Midbrain (tissue), 1 donor: ENCODE measurements around the gene WBP4.
A peak's percentile ranks its signal among the peaks of the same experiment; 100 is the strongest.

Experiments
- DNase-seq: peaks from one replicate; lab custom pipeline; 2025; lab: John Stamatoyannopoulos, UW

Gene WBP4

GRCh38 chr13:41048640-41049039 is 12.7 kb upstream of the WBP4 start:
- DNase-seq, result no peak

GRCh38 chr13:41049480-41050440 is 11.5 kb upstream of the WBP4 start:
- DNase-seq, result no peak

GRCh38 chr13:41052441-41052840 is 8.9 kb upstream of the WBP4 start:
- DNase-seq, result no peak

DNA sequence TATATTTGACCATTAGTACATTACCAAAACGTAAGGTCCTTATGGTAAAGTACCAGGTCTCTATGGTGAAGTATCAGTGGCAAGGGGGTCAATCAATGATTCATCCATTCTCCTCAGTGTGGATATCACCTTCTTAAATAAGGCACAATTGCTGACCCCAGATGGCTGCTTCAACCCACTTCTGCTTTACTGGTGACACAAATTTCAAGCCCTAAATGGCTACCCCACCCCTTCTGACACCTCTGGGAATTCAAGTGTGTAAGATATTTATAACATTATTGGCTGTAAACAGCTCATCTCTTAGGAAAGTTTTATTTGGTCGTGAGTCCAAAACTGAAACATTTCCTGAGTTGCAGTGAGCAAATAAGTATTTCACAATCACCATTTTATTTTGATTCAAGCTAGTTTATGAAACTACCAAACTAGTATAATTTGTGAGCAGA is 7.9 kb upstream of the WBP4 start:
- DNase-seq, result no peak

GRCh38 chr13:41054212-41054877 is 7.0 kb upstream of the WBP4 start:
- DNase-seq, result peak; percentile 39

GRCh38 chr13:41054919-41055619 is 6.2 kb upstream of the WBP4 start:
- no peak for DNase-seq

DNA sequence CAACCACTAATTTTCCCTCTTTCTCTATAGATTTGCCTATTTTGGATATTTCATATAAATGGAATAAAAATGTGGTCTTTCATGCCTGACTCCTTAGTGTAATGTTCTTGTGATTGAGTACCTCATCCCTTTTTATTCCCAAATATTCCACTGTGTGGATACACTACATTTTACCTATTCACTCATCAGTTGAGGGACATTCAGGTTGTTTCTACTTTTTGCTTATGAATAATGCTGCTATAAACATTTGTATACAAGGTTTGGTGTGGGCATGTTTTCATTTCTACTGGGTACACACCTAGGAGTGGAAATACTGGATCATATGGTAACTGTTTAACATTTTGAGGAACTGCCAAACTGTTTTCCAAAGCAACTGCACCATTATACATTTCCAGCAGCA is 5.1 kb upstream of the WBP4 start:
- no peak for DNase-seq

DNA sequence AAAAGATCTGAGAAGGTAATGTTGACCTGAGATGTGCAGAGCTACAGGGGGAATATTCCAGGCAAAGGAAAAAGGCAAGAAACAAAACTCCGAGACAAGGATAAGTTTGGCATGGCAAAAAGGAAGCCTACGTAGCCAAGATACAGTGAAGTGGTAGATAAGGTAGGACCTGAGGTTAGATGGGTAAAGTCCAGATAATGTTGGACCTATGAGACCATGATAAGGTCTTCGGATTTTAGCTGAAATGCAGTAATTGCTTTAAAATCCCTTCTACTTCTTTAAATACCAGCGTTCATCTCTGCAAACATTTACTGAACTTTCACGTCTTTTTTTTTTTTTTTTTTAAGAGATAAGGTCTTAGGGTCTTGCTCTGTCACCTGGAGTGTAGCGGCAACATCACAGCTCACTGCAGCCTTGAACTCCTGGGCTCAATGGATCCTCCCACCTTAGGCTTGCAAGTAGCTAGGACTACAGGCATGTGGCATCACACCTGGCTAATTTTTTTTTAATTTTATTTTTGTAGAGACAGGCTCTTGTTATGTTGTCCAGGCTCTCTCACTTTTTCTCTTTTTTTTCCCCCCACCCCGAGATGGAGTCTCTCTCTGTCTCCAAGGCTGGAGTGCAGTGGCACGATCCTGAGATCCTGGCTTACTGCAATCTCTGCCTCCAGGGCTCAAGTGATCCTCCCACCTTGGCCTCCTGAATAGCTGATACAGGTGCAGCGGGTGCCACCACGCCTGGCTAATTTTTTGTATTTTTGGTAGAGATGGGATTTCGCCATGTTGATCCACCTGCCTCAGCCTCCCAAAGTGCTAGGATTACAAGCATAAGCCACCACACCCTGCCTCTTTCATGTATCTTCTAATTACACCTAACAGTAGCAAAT is 4.2 kb upstream of the WBP4 start:
- no peak for DNase-seq

DNA sequence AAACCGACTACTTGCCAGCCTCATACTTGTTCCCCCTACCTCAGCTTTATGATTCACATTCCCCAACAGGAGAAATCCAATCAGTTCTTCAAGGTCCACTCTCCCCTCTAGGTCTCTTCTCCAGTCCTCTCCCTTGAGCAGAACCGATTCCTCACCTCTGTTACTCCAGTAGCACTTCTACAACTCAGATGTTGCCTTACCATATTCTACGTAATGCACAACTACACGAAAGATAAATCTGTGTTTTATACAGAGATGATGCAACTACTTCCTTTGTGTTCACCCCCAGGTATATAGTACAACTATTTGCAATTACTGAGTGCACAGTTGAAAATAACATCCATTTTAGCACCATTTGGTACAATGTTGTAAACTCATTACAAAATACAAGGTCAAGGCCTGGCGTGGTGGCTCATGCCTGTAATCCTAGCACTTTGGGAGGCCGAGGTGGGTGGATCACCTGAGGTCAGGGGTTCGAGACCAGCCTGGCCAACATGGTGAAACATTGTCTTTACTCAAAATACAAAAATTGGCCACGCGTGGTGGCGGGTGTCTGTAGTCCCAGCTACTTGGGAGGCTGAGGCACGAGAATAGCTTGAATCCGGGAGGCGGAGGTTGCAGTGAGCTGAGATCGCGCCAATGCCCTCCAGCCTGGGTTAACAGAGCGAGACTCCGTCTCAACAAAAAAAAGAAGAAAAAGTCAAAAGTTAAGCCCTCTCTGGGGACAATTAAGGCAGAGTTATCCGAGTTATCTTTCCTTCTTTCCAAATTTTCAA is 2.8 kb upstream of the WBP4 start:
- no peak for DNase-seq

DNA sequence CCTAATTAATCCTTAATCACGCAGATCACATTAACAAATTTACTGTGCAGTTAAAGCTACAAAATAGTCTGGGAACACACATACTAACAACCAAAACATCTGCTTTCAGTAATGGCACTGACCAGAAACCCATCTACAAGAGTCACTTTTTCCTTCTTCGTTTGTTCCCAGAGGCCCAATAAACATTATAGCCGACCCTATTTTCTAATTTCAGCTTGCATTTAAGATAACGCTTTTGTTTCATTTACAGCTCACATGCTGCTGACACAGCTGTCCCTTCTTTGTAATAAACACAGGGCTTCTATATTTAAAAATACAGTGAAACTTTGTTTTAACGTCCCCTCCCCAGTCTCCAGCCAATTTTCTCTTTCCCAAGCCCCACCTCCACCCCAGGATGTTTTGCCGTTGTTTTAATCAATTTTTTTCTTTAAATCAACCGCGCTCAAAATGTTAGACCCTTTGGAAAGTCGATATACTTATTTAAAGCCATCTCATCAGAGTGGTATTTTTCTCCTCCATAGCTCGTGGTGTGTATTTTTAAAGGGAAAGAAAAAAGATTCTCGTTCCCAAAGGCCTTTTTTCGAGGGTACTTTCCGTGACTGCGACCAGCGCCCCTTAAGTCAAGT is 1.7 kb upstream of the WBP4 start:
- DNase-seq, result no peak

- DNase-seq, result peak; percentile 86
Measured at GRCh38 chr13:41060082-41060723, 1.1 kb upstream of the WBP4 start.

- DNase-seq, result peak; percentile 86
Measured at GRCh38 chr13:41060724-41061074, 610 bp upstream of the WBP4 start.

- DNase-seq, result peak; percentile 55
Measured at GRCh38 chr13:41061914-41062837, 867 bp downstream of the WBP4 start.

DNA sequence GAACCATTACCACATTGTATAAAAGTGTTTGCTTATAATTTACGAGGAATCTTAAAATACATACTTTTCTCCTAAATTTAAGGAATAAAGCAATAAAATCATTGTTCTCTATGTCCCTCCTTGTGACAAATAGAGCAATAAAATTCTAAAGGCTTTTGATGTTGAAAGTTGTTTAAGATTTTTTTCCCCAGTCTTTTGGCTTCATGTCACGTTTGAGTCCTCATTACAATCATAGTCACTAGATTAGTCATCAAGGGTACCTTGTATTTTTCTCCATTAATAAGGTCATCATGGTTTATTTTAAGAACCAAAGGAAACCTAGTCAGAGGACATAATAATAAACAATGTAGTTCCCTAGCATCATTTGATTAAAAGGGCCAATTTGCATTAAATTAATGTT is 3.2 kb downstream of the WBP4 start:
- DNase-seq, result no peak

DNA sequence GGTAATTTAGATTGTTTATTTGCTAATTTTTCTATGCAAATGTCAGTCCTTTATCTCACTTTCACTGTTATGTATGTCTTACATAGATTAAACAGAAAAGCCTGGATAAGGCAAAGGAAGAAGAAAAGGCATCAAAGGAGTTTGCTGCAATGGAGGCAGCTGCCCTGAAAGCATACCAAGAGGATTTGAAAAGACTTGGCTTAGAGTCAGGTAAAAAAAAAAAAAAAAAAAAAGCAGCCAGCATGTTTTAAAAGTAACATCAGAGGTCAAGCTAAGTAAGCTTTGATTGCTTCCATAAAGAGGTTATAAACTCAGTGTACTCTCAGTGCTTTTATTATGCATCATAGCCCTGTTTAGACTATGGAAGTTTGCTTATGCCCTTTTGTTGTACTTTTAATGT is 3.8 kb downstream of the WBP4 start:
- DNase-seq, result no peak

DNA sequence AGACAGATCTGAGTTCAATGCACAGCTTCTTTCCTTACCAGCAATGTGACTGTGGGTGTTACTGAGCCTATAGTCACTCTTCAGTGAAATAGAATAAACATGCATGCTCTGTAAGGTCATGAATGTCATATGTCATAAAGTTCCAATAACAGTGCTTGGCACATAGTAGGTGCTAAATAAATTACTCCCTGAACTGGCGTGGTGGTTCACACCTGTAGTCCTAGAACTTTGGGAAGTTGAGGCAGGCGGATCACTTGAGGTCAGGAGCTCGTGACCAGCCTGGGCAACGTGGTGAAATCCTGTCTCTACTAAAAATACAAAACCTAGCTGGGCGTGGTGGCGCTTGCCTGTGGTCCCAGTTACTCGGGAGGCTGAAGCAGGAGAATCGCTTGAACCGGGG is 13.2 kb downstream of the WBP4 start:
- DNase-seq, result no peak

GRCh38 chr13:41075034-41075433 is 13.7 kb downstream of the WBP4 start:
- DNase-seq, result peak; percentile 56

GRCh38 chr13:41075485-41075884 is 14.2 kb downstream of the WBP4 start:
- DNase-seq, result no peak

GRCh38 chr13:41077475-41077874 is 16.2 kb downstream of the WBP4 start:
- no peak for DNase-seq
